H1 (cell line): ENCODE results near the gene TNRC6C. TPM values are rescaled to one million over a fixed set of nuclear protein-coding genes. Genes with fewer than 3 reads are reported as not detected.

Experiments
- CTCF ChIA-PET: fragments of 300-600 bp; sonication (Branson Sonifier 250); formaldehyde crosslinking; loops from one replicate; lab custom pipeline; 2021; ENCODE audit not compliant: partially characterized antibody; lab: Charles Lee
- POLR2A ChIA-PET: fragments of 300-600 bp; sonication (Branson Sonifier 250); formaldehyde crosslinking; loops from one replicate; lab custom pipeline; 2021; ENCODE audit warnings: inconsistent platforms; ENCODE audit not compliant: partially characterized antibody; lab: Charles Lee
- DNase-seq, 2 experiments: peaks; one replicate each; pipeline versions ENCODE4 v3.0.0 to v3.0.0-alpha.2; 2010 to 2022; ENCODE audit warnings: low spot score in 2 of 2, low read depth in 1 of 2, mixed read lengths in 1 of 2
- FAIRE-seq: peaks from 2 replicates; lab custom pipeline; 2011; peaks lifted over from hg19 to GRCh38; lab: Jason Lieb, UNC
- H2AFZ ChIP-seq: 2 replicates; pipeline ENCODE4 v1.8.1; 2012; ENCODE audit warnings: low read length, inconsistent platforms
- H2AK5ac ChIP-seq: 2 replicates; pipeline ENCODE4 v1.6.1; 2013; ENCODE audit warnings: low read depth, low read length
- H2BK120ac ChIP-seq: replicated peaks from 2 replicates; pipeline ENCODE3; 2013; ENCODE audit warnings: low read depth, low read length, inconsistent platforms
- H2BK12ac ChIP-seq: 2 replicates; pipeline ENCODE4 v1.6.1; 2013; ENCODE audit warnings: low read depth, low read length
- H2BK15ac ChIP-seq: 2 replicates; pipeline ENCODE4 v1.6.1; 2013; ENCODE audit warnings: low read length
- H2BK20ac ChIP-seq: 2 replicates; pipeline ENCODE4 v1.6.1; 2013; ENCODE audit warnings: low read length
- H2BK5ac ChIP-seq: 2 replicates; pipeline ENCODE4 v1.6.1; 2013; ENCODE audit warnings: low read depth, low read length
- H3K14ac ChIP-seq: 2 replicates; pipeline ENCODE4 v1.6.1; 2013; ENCODE audit warnings: inconsistent platforms; ENCODE audit not compliant: insufficient read length
- H3K18ac ChIP-seq: 2 replicates; pipeline ENCODE4 v1.6.1; 2013; ENCODE audit warnings: low read length; ENCODE audit errors: extremely low read depth
- H3K23ac ChIP-seq: 2 replicates; pipeline ENCODE4 v1.6.1; 2013; ENCODE audit warnings: inconsistent platforms; ENCODE audit not compliant: insufficient read length
- H3K23me2 ChIP-seq: 2 replicates; pipeline ENCODE4 v1.6.1; 2013; ENCODE audit warnings: low read depth, low read length
- H3K27ac ChIP-seq: 2 replicates; pipeline ENCODE4 v1.6.1; 2011; ENCODE audit warnings: low read depth, low read length, inconsistent platforms
- H3K27me3 ChIP-seq, 4 experiments: replicated peaks in 1 of 4; 1 replicate in 1 of 4; 2 replicates in 3 of 4; pipeline versions ENCODE4 v1.6.1 to v1.8.1; 2011 to 2013; ENCODE audit warnings: low read length in 3 of 4, mild to moderate bottlenecking in 3 of 4, inconsistent platforms in 2 of 4, mixed read lengths in 2 of 4, moderate library complexity in 1 of 4; ENCODE audit not compliant: control insufficient read depth in 3 of 4, insufficient read depth in 3 of 4; ENCODE audit errors: extremely low read depth in 1 of 4
- H3K36me3 ChIP-seq, 4 experiments: 2 replicates each; pipeline versions ENCODE4 v1.6.1 to v1.8.1; 2011 to 2013; ENCODE audit warnings: mild to moderate bottlenecking in 4 of 4, low read length in 3 of 4, moderate library complexity in 2 of 4, control low read depth in 1 of 4, inconsistent platforms in 1 of 4; ENCODE audit not compliant: insufficient read depth in 4 of 4, control insufficient read depth in 2 of 4
- H3K4ac ChIP-seq: replicated peaks from 2 replicates; pipeline ENCODE3; 2013; ENCODE audit warnings: low read length, low read depth, mixed read lengths, inconsistent platforms; ENCODE audit not compliant: insufficient read length
- H3K4me1 ChIP-seq, 4 experiments: replicated peaks in 1 of 4; 1 replicate in 1 of 4; 2 replicates in 3 of 4; pipeline versions ENCODE4 v1.6.1 to v1.8.1; 2011 to 2013; ENCODE audit warnings: low read length in 3 of 4, inconsistent platforms in 2 of 4, mixed read lengths in 1 of 4; ENCODE audit not compliant: insufficient read depth in 4 of 4, control insufficient read depth in 3 of 4
- H3K4me2 ChIP-seq, 2 experiments: 2 replicates each; pipeline versions ENCODE4 v1.6.1 to v1.8.1; 2011 to 2013; ENCODE audit warnings: low read depth in 2 of 2, low read length in 2 of 2, control low read depth in 1 of 2, inconsistent platforms in 1 of 2, mild to moderate bottlenecking in 1 of 2; ENCODE audit not compliant: insufficient read depth in 1 of 2
- H3K4me3 ChIP-seq, 4 experiments: fragments of 200-600, 300-600 bp in 1 of 4; sonication (generic), shearing (Covaris generic), sonication (Bioruptor Twin) in 1 of 4; 2 replicates each; pipeline versions ENCODE4 v1.5.1 to v1.8.1; 2011 to 2016; ENCODE audit warnings: low read length in 4 of 4, low read depth in 3 of 4, control low read depth in 2 of 4, inconsistent platforms in 2 of 4, mild to moderate bottlenecking in 2 of 4, mixed read lengths in 1 of 4, moderate library complexity in 1 of 4; ENCODE audit not compliant: insufficient read depth in 2 of 4; ENCODE audit errors: extremely low read depth in 1 of 4
- H3K56ac ChIP-seq: replicated peaks from 2 replicates; pipeline ENCODE3; 2013; ENCODE audit warnings: low read depth, mild to moderate bottlenecking, mixed read lengths, low read length, inconsistent platforms; ENCODE audit not compliant: insufficient read length
- H3K79me1 ChIP-seq: 2 replicates; pipeline ENCODE4 v1.6.1; 2013; ENCODE audit warnings: low read depth, low read length, control low read depth
- H3K79me2 ChIP-seq, 2 experiments: 2 replicates each; pipeline versions ENCODE4 v1.6.1 to v1.8.1; 2012 to 2013; ENCODE audit warnings: low read length in 2 of 2, mild to moderate bottlenecking in 2 of 2, inconsistent platforms in 1 of 2; ENCODE audit not compliant: insufficient read depth in 2 of 2, control insufficient read depth in 1 of 2
- H3K9ac ChIP-seq, 4 experiments: replicated peaks in 1 of 4; 1 replicate in 1 of 4; 2 replicates in 3 of 4; pipeline versions ENCODE4 v1.6.1 to v1.8.1; 2011 to 2013; ENCODE audit warnings: low read depth in 3 of 4, low read length in 3 of 4, control low read depth in 2 of 4, mild to moderate bottlenecking in 2 of 4, moderate library complexity in 2 of 4, inconsistent platforms in 1 of 4; ENCODE audit errors: extremely low read depth in 1 of 4
- H3K9me3 ChIP-seq, 2 experiments: 2 replicates each; pipeline versions ENCODE4 v1.6.1 to v1.8.1; 2012 to 2013; ENCODE audit warnings: mild to moderate bottlenecking in 2 of 2, moderate library complexity in 2 of 2, control low read depth in 1 of 2, inconsistent platforms in 1 of 2, low read depth in 1 of 2, low read length in 1 of 2, mixed read lengths in 1 of 2; ENCODE audit not compliant: insufficient read depth in 2 of 2
- H4K20me1 ChIP-seq, 2 experiments: replicated peaks in 1 of 2; 2 replicates each; pipeline versions ENCODE3 to v1.8.1; 2011 to 2013; ENCODE audit warnings: inconsistent platforms in 2 of 2, low read length in 2 of 2, mild to moderate bottlenecking in 1 of 2; ENCODE audit not compliant: insufficient read depth in 2 of 2, control insufficient read depth in 1 of 2
- H4K5ac ChIP-seq: 2 replicates; pipeline ENCODE4 v1.6.1; 2013; ENCODE audit warnings: low read length, low read depth, mixed read lengths, inconsistent platforms; ENCODE audit not compliant: insufficient read length
- H4K8ac ChIP-seq: 2 replicates; pipeline ENCODE4 v1.8.0; 2013; ENCODE audit warnings: mild to moderate bottlenecking, moderate library complexity, low read length, inconsistent platforms; ENCODE audit not compliant: insufficient read depth; ENCODE audit errors: extremely low read depth
- H4K91ac ChIP-seq: replicated peaks from 2 replicates; pipeline ENCODE3; 2013; ENCODE audit warnings: low read length, mixed read lengths, inconsistent platforms; ENCODE audit not compliant: insufficient read length
- ASH2L ChIP-seq: fragments of 200-600, 300-600 bp; sonication (generic); IDR thresholded peaks from one replicate; pipeline ENCODE4 v1.7.1; 2017; ENCODE audit warnings: low read length
- CBX8 ChIP-seq: fragments of 300-800, 300-1000 bp; sonication (generic); IDR thresholded peaks from 2 replicates; pipeline ENCODE4 v1.7.1; 2016; ENCODE audit warnings: low read depth, low read length, borderline replicate concordance
- EP300 ChIP-seq, 2 experiments: IDR thresholded peaks; 1 replicate in 1 of 2; 2 replicates in 1 of 2; pipeline ENCODE4 v1.6.1; 2011 to 2012; ENCODE audit warnings: low read depth in 2 of 2, low read length in 2 of 2, mild to moderate bottlenecking in 2 of 2, borderline replicate concordance in 1 of 2, inconsistent platforms in 1 of 2, moderate library complexity in 1 of 2
- EZH2 ChIP-seq: fragments of 200-600 bp; sonication (generic); IDR thresholded peaks from 2 replicates; pipeline ENCODE4 v1.7.1; 2012; ENCODE audit warnings: low read depth, mild to moderate bottlenecking, moderate library complexity, low read length, inconsistent platforms; ENCODE audit not compliant: severe bottlenecking
- KDM1A ChIP-seq: fragments of 200-600, 300-600 bp; sonication (generic); IDR thresholded peaks from 2 replicates; pipeline ENCODE4 v1.7.1; 2016; ENCODE audit warnings: mild to moderate bottlenecking, low read length, borderline replicate concordance
- MAFK ChIP-seq: IDR thresholded peaks from 2 replicates; pipeline ENCODE4 v1.6.1; 2012; ENCODE audit warnings: low read depth, mild to moderate bottlenecking, improper control_type of control experiment, low read length
- SIX5 ChIP-seq: IDR thresholded peaks from 2 replicates; pipeline ENCODE4 v1.6.1; 2011; ENCODE audit warnings: mild to moderate bottlenecking, low read depth, low read length
- SP4 ChIP-seq: IDR thresholded peaks from 2 replicates; pipeline ENCODE4 v1.6.1; 2012; ENCODE audit warnings: low read length, inconsistent platforms
- SUZ12 ChIP-seq: fragments of 200-600 bp; sonication (generic); IDR thresholded peaks from 2 replicates; pipeline ENCODE4 v1.6.1; 2012; ENCODE audit warnings: mild to moderate bottlenecking, inconsistent platforms, low read length, moderate library complexity, mixed read lengths
- TBP ChIP-seq: IDR thresholded peaks from 2 replicates; pipeline ENCODE4 v1.6.1; 2011; ENCODE audit warnings: low read depth, low read length, improper control_type of control experiment
- TCF12 ChIP-seq: IDR thresholded peaks from 2 replicates; pipeline ENCODE4 v1.6.1; 2011; ENCODE audit warnings: low read depth, mild to moderate bottlenecking, low read length
- TEAD4 ChIP-seq: IDR thresholded peaks from 2 replicates; pipeline ENCODE4 v1.6.1; 2012; ENCODE audit warnings: low read depth, low read length, inconsistent platforms, mixed read lengths
- YY1 ChIP-seq: IDR thresholded peaks from 2 replicates; pipeline ENCODE4 v1.6.1; 2011; ENCODE audit warnings: low read depth, mild to moderate bottlenecking, low read length
- WGBS, 2 experiments: shearing (Covaris generic) in 1 of 2; methylation state at CpG; one replicate each; pipeline versions ENCODE4 v1.1.6 to v1.1.7; 2013 to 2015; ENCODE audit warnings: low lambda C conversion rate in 2 of 2, mixed read lengths in 2 of 2, inconsistent platforms in 1 of 2, low coverage in 1 of 2, missing lambda C conversion rate in 1 of 2; ENCODE audit not compliant: insufficient replicate concordance in 2 of 2, insufficient coverage in 1 of 2, insufficient read length in 1 of 2; ENCODE audit errors: extremely low coverage in 1 of 2, missing lambda C conversion rate in 1 of 2; 5-methylcytosine and 5-hydroxymethylcytosine counted together
- polyA plus RNA-seq, 7 experiments: library from polyadenylated mRNA; depleted of rRNA in 3 of 7; stranded (reverse) in 5 of 7; unstranded in 2 of 7; fragments of >200 nt in 5 of 7; fragments of 200-250 nt in 2 of 7; gene quantifications; 1 replicate in 5 of 7; 2 replicates in 1 of 7; 4 replicates in 1 of 7; pipeline versions ENCODE4 v1.2.1 to v1.2.3, GENCODE V29; 2011 to 2013; ENCODE audit warnings: missing spikeins in 2 of 7, mixed read lengths in 2 of 7
- total RNA-seq: library from RNA; stranded (reverse); fragmentation: NEBNext Ultra II Directional; extraction: Animal tissue kit (Norgen Biotek cat#: 25700); gene quantifications from 2 replicates; pipeline ENCODE4 v1.2.1, GENCODE V29; 2021

Gene TNRC6C
- total and polyA plus RNA-seq, 2 of the 8 experiments (the other 6 are each of a cell fraction or from before 2014, with no cell fraction given): 2.8 to 28.9 TPM

GRCh38 chr17:78130090-78130436 lies 171.6 kb downstream of the TNRC6C start:
- FAIRE-seq (no peak), DNase-seq (no peak)
- Histone ChIP-seq H3K9ac (no peak overlapping the region), H3K23me2 (peaks cover 7% of the 10 kb centered on the region), H3K79me2 (no peaks in the 10 kb centered on the region), H3K14ac (no peak overlapping the region), H2BK120ac (no peak overlapping the region), H3K56ac (no peak overlapping the region), H2AFZ (no peak overlapping the region), H2BK15ac (peak overlapping the region; percentile 72; the same call in 1 of the 2 replicates), H3K36me3 (peaks cover 0 to 3% (median under 1%) of the 10 kb centered on the region in 4 experiments; a peak in 2 of 8 replicates), H4K20me1 (peaks cover 2 to 5% of the 10 kb centered on the region in 2 experiments), H3K79me1 (no peaks in the 10 kb centered on the region), H3K4me1 (peaks cover 0 to 31% (median 19%) of the 10 kb centered on the region in 4 experiments; a peak in 6 of 7 replicates), H3K27me3 (peaks cover 0 to 26% (median 17%) of the 10 kb centered on the region in 4 experiments; a peak in 5 of 7 replicates), H2BK5ac (peak overlapping the region; percentile 71; the same call in 1 of the 2 replicates), H2BK12ac (peak overlapping the region; percentile 90; the same call in 1 of the 2 replicates), H4K91ac (peak overlapping the region; percentile 57), H2AK5ac (peak overlapping the region; percentile 54; the same call in 1 of the 2 replicates), H3K27ac (no peak overlapping the region), H4K5ac (no peak overlapping the region), H3K4me2 (no peak overlapping the region), H3K23ac (no peak overlapping the region), H3K4ac (no peak overlapping the region), H3K18ac (no peak overlapping the region), H3K9me3 (no peaks in the 10 kb centered on the region), H2BK20ac (peak overlapping the region; percentile 21; the same call in 1 of the 2 replicates), H4K8ac (no peak overlapping the region), H3K4me3 (no peak overlapping the region)
- ChIA-PET CTCF (interaction anchor here (0.6 to 4.2 kb wide), 8 partner anchors 8 to 74 kb away, joined by 3 to 17 read pairs (median 5); no protein-coding TSS in a partner anchor), POLR2A (interaction anchor here (0.6 to 2.0 kb wide), 6 partner anchors 9 to 74 kb away, joined by 3 to 8 read pairs (median 4); partner anchors contain the start of genes AFMID and TK1)
- 89% methylated on average over 2 of the region's 5 CpGs; no CpG with 5 or more reads in 1 of the 2 experiments for WGBS, 2 experiments
- TF ChIP-seq SIX5: no peak
- TF ChIP-seq SP4: no peak
- no peak for TF ChIP-seq TBP
- TF ChIP-seq KDM1A: no peak
- TF ChIP-seq ASH2L: no peak
- TF ChIP-seq EP300 (IDR thresholded peaks at IDR 0.05; ENCODE audit: borderline replicate concordance in 1 of 2, low read depth in 2 of 2, low read length in 2 of 2): no peak
- TF ChIP-seq MAFK: no peak
- no peak for TF ChIP-seq CBX8
- no peak for TF ChIP-seq EZH2
- no peak for TF ChIP-seq SUZ12
- TF ChIP-seq YY1: no peak
- no peak for TF ChIP-seq TEAD4
- no peak for TF ChIP-seq TCF12
